Upper lobe of left lung (tissue), 6 donors: Measurements from ENCODE around the gene TUSC2. TPM values are rescaled to one million over a fixed set of nuclear protein-coding genes. Genes with fewer than 3 reads are reported as not detected.

ENCODE experiments used
- ATAC-seq, 2 donors: fragments of 200-7000 bp; cut with Tn5 transposase; one replicate each; pipeline ENCODE4 v1.9.1; 2022; ENCODE audit warnings: mild to moderate bottlenecking in 2 of 2, moderate library complexity in 2 of 2; ENCODE audit not compliant: low FRiP score in 2 of 2
- DNase-seq, 2 donors: peaks; one replicate each; pipeline ENCODE4 v3.0.0-alpha.2; 2019 to 2020
- H3K27ac ChIP-seq, 4 donors: fragments of 200-600 bp; sonication (generic); one replicate each; pipeline ENCODE4 v1.5.1; 2016 to 2019
- H3K27me3 ChIP-seq, 4 donors: fragments of 200-600 bp; sonication (generic); one replicate each; pipeline ENCODE4 v1.5.1; 2017 to 2019
- H3K36me3 ChIP-seq, 4 donors: fragments of 200-600 bp; sonication (generic); one replicate each; pipeline ENCODE4 v1.5.1; 2016 to 2019
- H3K4me1 ChIP-seq, 4 donors: fragments of 200-600 bp; sonication (generic); one replicate each; pipeline ENCODE4 v1.5.1; 2018 to 2019
- H3K4me3 ChIP-seq, 4 donors: fragments of 200-600 bp; sonication (generic); one replicate each; pipeline ENCODE4 v1.5.1; 2017 to 2019; ENCODE audit warnings: mild to moderate bottlenecking in 2 of 4, moderate library complexity in 1 of 4
- H3K9me3 ChIP-seq, 4 donors: fragments of 200-600 bp; sonication (generic); one replicate each; pipeline ENCODE4 v1.5.1; 2018 to 2019
- CTCF ChIP-seq, 6 experiments: fragments of 450-650 bp in 4 of 6; fragments of 200-600 bp in 2 of 6; sonication (generic) in 2 of 6; IDR thresholded peaks; one replicate each; pipeline ENCODE4 v1.5.1; 2016 to 2019; ENCODE audit warnings: antibody characterized with exemption in 6 of 6
- EP300 ChIP-seq, 4 donors: sonication (generic); formaldehyde crosslinking; IDR thresholded peaks; one replicate each; pipeline ENCODE4 v1.5.1; 2017; ENCODE audit warnings: antibody characterized with exemption in 4 of 4, control low read depth in 2 of 4
- POLR2A ChIP-seq, 4 donors: fragments of 450-650 bp; IDR thresholded peaks; one replicate each; pipeline ENCODE4 v1.5.1; 2016 to 2017; ENCODE audit warnings: antibody characterized with exemption in 4 of 4, mild to moderate bottlenecking in 2 of 4
- POLR2AphosphoS5 ChIP-seq, 2 donors: sonication (generic); formaldehyde crosslinking; IDR thresholded peaks; one replicate each; pipeline ENCODE4 v1.5.1; 2017; ENCODE audit warnings: antibody characterized with exemption in 2 of 2
- WGBS, 2 donors: methylation state at CpG; one replicate each; pipeline ENCODE4 v1.1.5; 2017 to 2018; 5-methylcytosine and 5-hydroxymethylcytosine counted together
- total RNA-seq, 6 donors: library from RNA; depleted of rRNA in 4 of 6; stranded (reverse); fragments of >200 nt in 4 of 6; gene quantifications; one replicate each; pipeline versions ENCODE4 v1.1.0 to v1.2.1, GENCODE V29; 2016 to 2021
- donor health status: DM: no; HTN: no; CAD: no; lungs with moderate emphysema.
- donor health status: DM: no; HTN: yes; CAD: no; lungs with severe emphysema.

Gene TUSC2
- total RNA-seq, 6 donors from 2014 or later, result 16.8 to 36.1 (median 25.0) TPM

GRCh38 chr3:50320853-50321335 lies 7.1 kb downstream of the TUSC2 start:
- Histone ChIP-seq H3K27me3 (no peaks in the 10 kb centered on the region), H3K4me1 (peaks cover 76 to 89% (median 87%) of the 10 kb centered on the region in 4 donors), H3K9me3 (no peaks in the 10 kb centered on the region), H3K4me3 (peak overlapping the region; percentile 65 to 96 (median 74)), H3K36me3 (peaks cover 11 to 62% (median 38%) of the 10 kb centered on the region in 4 donors), H3K27ac (peak overlapping the region; percentile 94 to 97 (median 95))
- DNase-seq, result peak; percentile 83 to 95
- peak in 1 of 2 donors; percentile 84 for ATAC-seq
- TF ChIP-seq POLR2AphosphoS5 (IDR thresholded peaks at IDR 0.05) (peak; percentile 6 to 45), EP300 (IDR thresholded peaks at IDR 0.05) (no peak), POLR2A (IDR thresholded peaks at IDR 0.05) (peak in 1 of 4 donors; percentile 19), CTCF (IDR thresholded peaks at IDR 0.05) (no peak)
- 1% methylated on average over 13 to 25 of the region's 45 CpGs for WGBS, 2 donors

GRCh38 chr3:50319894-50320625 lies 8.0 kb downstream of the TUSC2 start:
- Histone ChIP-seq H3K27me3 (no peaks in the 10 kb centered on the region), H3K36me3 (peaks cover 13 to 65% (median 32%) of the 10 kb centered on the region in 4 donors), H3K4me3 (peak overlapping the region; percentile 65 to 96 (median 74)), H3K27ac (peak overlapping the region; percentile 94 to 97 (median 95)), H3K9me3 (no peaks in the 10 kb centered on the region), H3K4me1 (peaks cover 83 to 90% (median 86%) of the 10 kb centered on the region in 4 donors)
- ATAC-seq, result no peak
- 60 to 66% methylated on average over 1 to 29 of the region's 29 CpGs for WGBS, 2 donors
- peak in 1 of 2 donors; percentile 65 for DNase-seq
- TF ChIP-seq POLR2A (IDR thresholded peaks at IDR 0.05) (no peak), EP300 (IDR thresholded peaks at IDR 0.05) (no peak), CTCF (IDR thresholded peaks at IDR 0.05) (no peak), POLR2AphosphoS5 (IDR thresholded peaks at IDR 0.05) (no peak)

- ATAC-seq, result no peak
- peaks cover 13 to 67% (median 30%) of the 10 kb centered on the region in 4 donors for H3K36me3 ChIP-seq
- no peak for TF ChIP-seq EP300 (IDR thresholded peaks at IDR 0.05)
- peak in 1 of 4 donors; percentile 27 for TF ChIP-seq POLR2A (IDR thresholded peaks at IDR 0.05)
- no peaks in the 10 kb centered on the region for H3K27me3 ChIP-seq
- 62 to 81% methylated on average over 14 to 16 of the region's 16 CpGs for WGBS, 2 donors
- H3K4me1 ChIP-seq, result peaks cover 83 to 90% (median 86%) of the 10 kb centered on the region in 4 donors
- DNase-seq, result peak in 1 of 2 donors; percentile 41
- peak overlapping the region; percentile 65 to 96 (median 74) for H3K4me3 ChIP-seq
- H3K9me3 ChIP-seq, result no peaks in the 10 kb centered on the region
- H3K27ac ChIP-seq, result peak overlapping the region; percentile 94 to 97 (median 95)
These were observed 8.7 kb downstream of the TUSC2 start for GRCh38 chr3:50319181-50319893.

- peaks cover 13 to 69% (median 30%) of the 10 kb centered on the region in 4 donors for H3K36me3 ChIP-seq
- no peaks in the 10 kb centered on the region for H3K27me3 ChIP-seq
- peak overlapping the region; percentile 94 to 97 (median 95) for H3K27ac ChIP-seq
- WGBS, 2 donors, result 41 to 62% methylated on average over 7 to 10 of the region's 10 CpGs
- H3K9me3 ChIP-seq, result no peaks in the 10 kb centered on the region
- H3K4me1 ChIP-seq, result peaks cover 75 to 89% (median 88%) of the 10 kb centered on the region in 4 donors
- TF ChIP-seq EP300 (IDR thresholded peaks at IDR 0.05), result no peak
- peak in 1 of 2 donors; percentile 64 for TF ChIP-seq POLR2AphosphoS5 (IDR thresholded peaks at IDR 0.05)
- DNase-seq, result no peak
- peak overlapping the region; percentile 65 to 96 (median 74) for H3K4me3 ChIP-seq
- ATAC-seq, result no peak
These were observed 9.4 kb downstream of the TUSC2 start for GRCh38 chr3:50318615-50319014.

- H3K27me3 ChIP-seq, result no peaks in the 10 kb centered on the region
- no peak for TF ChIP-seq POLR2A (IDR thresholded peaks at IDR 0.05)
- TF ChIP-seq CTCF (IDR thresholded peaks at IDR 0.05), result no peak
- no peak for TF ChIP-seq EP300 (IDR thresholded peaks at IDR 0.05)
- no peak for TF ChIP-seq POLR2AphosphoS5 (IDR thresholded peaks at IDR 0.05)
- H3K36me3 ChIP-seq, result peaks cover 13 to 69% (median 30%) of the 10 kb centered on the region in 4 donors
- H3K9me3 ChIP-seq, result no peaks in the 10 kb centered on the region
- peak overlapping the region; percentile 94 to 97 (median 95) for H3K27ac ChIP-seq
- 69% methylated on average over 9 of the region's 11 CpGs; no CpG with 5 or more reads in 1 of the 2 donors for WGBS, 2 donors
- no peak for ATAC-seq
- peaks cover 77 to 89% (median 88%) of the 10 kb centered on the region in 4 donors for H3K4me1 ChIP-seq
- H3K4me3 ChIP-seq, result peak overlapping the region; percentile 48 to 96 (median 72)
- peak in 1 of 2 donors; percentile 72 for DNase-seq
These were observed 9.9 kb downstream of the TUSC2 start for GRCh38 chr3:50318163-50318562.
